ENCODE measurements around the gene TLE4. TPM values are rescaled to one million over a fixed set of nuclear protein-coding genes. Genes with fewer than 3 reads are reported as not detected.

TLE4 gene
- 9.9 to 13.3 TPM (median 11.3 TPM) in 5 replicates for total RNA-seq (2022; extraction: Qiagen RNA extraction)

GRCh38 chr9:79571309-79572031 is at the start of gene TLE4:
Gene TLE4 (plus strand): TSS chr9:79571965. CDS start chr9:79572791, 826 bp downstream.

